GM23338 (cell line): ENCODE results near the gene MEF2A. TPM values are rescaled to one million over a fixed set of nuclear protein-coding genes. Genes with fewer than 3 reads are reported as not detected.

Experiments
- CREB1 ChIP-seq: fragments of 250-450 bp; sonication (Bioruptor Pico); IDR thresholded peaks from 2 replicates; pipeline ENCODE4 v1.5.0; 2020; ENCODE audit warnings: low read depth, mild to moderate bottlenecking, moderate library complexity
- CTCF ChIP-seq, 2 experiments: fragments of 200-600 bp in 1 of 2; sonication (generic) in 1 of 2; conservative IDR thresholded peaks; 2 replicates each; pipeline versions ENCODE4 v1.5.1 to v1.6.1; 2016 to 2017; ENCODE audit warnings: antibody characterized with exemption in 2 of 2, low read depth in 2 of 2, mild to moderate bottlenecking in 2 of 2, moderate library complexity in 1 of 2
- ETS1 ChIP-seq: IDR thresholded peaks from 2 replicates; pipeline ENCODE4 v1.6.1; 2016; ENCODE audit warnings: antibody characterized with exemption
- EZH2 ChIP-seq: fragments of 200-600 bp; sonication (generic); IDR thresholded peaks from one replicate; pipeline ENCODE4 v1.8.0; 2017; ENCODE audit warnings: antibody characterized with exemption, mild to moderate bottlenecking, low read depth; ENCODE audit not compliant: unreplicated experiment
- EZH2phosphoT487 ChIP-seq: fragments of 200-600 bp; sonication (generic); IDR thresholded peaks from one replicate; pipeline ENCODE4 v1.8.1; 2018; ENCODE audit warnings: antibody characterized with exemption; ENCODE audit not compliant: unreplicated experiment
- JUNB ChIP-seq: IDR thresholded peaks from one replicate; pipeline ENCODE4 v1.6.1; 2016; ENCODE audit warnings: antibody characterized with exemption; ENCODE audit not compliant: unreplicated experiment
- POLR2AphosphoS5 ChIP-seq: IDR thresholded peaks from 2 replicates; pipeline ENCODE4 v1.6.1; 2016; ENCODE audit warnings: antibody characterized with exemption, low read depth
- ZNF331 ChIP-seq: fragments of 250-450 bp; sonication (Bioruptor Pico); IDR thresholded peaks from 2 replicates; pipeline ENCODE4 v1.5.0; 2020; ENCODE audit warnings: low read depth, mild to moderate bottlenecking, moderate library complexity
- ZNF462 ChIP-seq: fragments of 250-450 bp; sonication (Bioruptor Pico); IDR thresholded peaks from 2 replicates; pipeline ENCODE4 v1.5.0; 2020; ENCODE audit warnings: mild to moderate bottlenecking, moderate library complexity
- polyA plus RNA-seq: library from polyadenylated mRNA; unstranded; fragments of >200 nt; fragmentation: Nextera tagmentation; extraction: Ambion mirVana; gene quantifications from 2 replicates; pipeline ENCODE4 v1.2.1, GENCODE V29; 2016
- total RNA-seq: library from RNA; depleted of rRNA; stranded (reverse); fragments of >200 nt; shearing (Covaris generic); gene quantifications from 2 replicates; pipeline ENCODE4 v1.2.3, GENCODE V29; 2014

MEF2A gene
- total and polyA plus RNA-seq, 2 experiments from 2014 or later = 20.3 to 42.3 TPM

GRCh38 chr15:99630607-99631131 lies 64.9 kb downstream of the MEF2A start (continued):
- TF ChIP-seq ZNF462 = no peak
- no peak for TF ChIP-seq CREB1 (CRISPR knock-in tag)
- TF ChIP-seq CTCF (conservative IDR thresholded peaks at IDR 0.05; ENCODE audit: low read depth in 2 of 2) = no peak
- TF ChIP-seq POLR2AphosphoS5 = no peak
- no peak for TF ChIP-seq ZNF331 (CRISPR knock-in tag)
- no peak for TF ChIP-seq EZH2phosphoT487
- TF ChIP-seq JUNB = no peak
- no peak for TF ChIP-seq ETS1
- no peak for TF ChIP-seq EZH2
